HEK293 (cell line): ENCODE results near the gene SOX5.

ENCODE experiments used
- CTCF ChIP-seq: fragments of 450-650 bp; formaldehyde crosslinking; IDR thresholded peaks from 2 replicates; pipeline ENCODE4 v1.5.1; 2016; ENCODE audit warnings: missing biosample characterization, missing genetic modification characterization
- REST ChIP-seq: fragments of 450-650 bp; formaldehyde crosslinking; IDR thresholded peaks from 2 replicates; pipeline ENCODE4 v1.5.1; 2016; ENCODE audit warnings: missing biosample characterization, missing genetic modification characterization
- ZBTB11 ChIP-seq: fragments of 450-650 bp; formaldehyde crosslinking; conservative IDR thresholded peaks from 2 replicates; pipeline ENCODE4 v1.5.1; 2016; ENCODE audit warnings: low read depth, missing biosample characterization, missing genetic modification characterization
- ZFP41 ChIP-seq: fragments of 450-650 bp; formaldehyde crosslinking; IDR thresholded peaks from 2 replicates; pipeline ENCODE4 v1.5.1; 2016; ENCODE audit warnings: missing biosample characterization, missing genetic modification characterization, borderline replicate concordance
- ZFP69B ChIP-seq: fragments of 450-650 bp; formaldehyde crosslinking; IDR thresholded peaks from 2 replicates; pipeline ENCODE4 v1.5.1; 2016; ENCODE audit warnings: missing biosample characterization, missing genetic modification characterization
- ZNF121 ChIP-seq: fragments of 450-650 bp; formaldehyde crosslinking; IDR thresholded peaks from 2 replicates; pipeline ENCODE4 v1.5.1; 2016; ENCODE audit warnings: missing biosample characterization, missing genetic modification characterization
- ZNF132 ChIP-seq: fragments of 450-650 bp; formaldehyde crosslinking; IDR thresholded peaks from 2 replicates; pipeline ENCODE4 v1.5.1; 2017; ENCODE audit warnings: missing biosample characterization, missing genetic modification characterization, borderline replicate concordance
- ZNF639 ChIP-seq: fragments of 450-650 bp; formaldehyde crosslinking; IDR thresholded peaks from 2 replicates; pipeline ENCODE4 v1.5.1; 2016; ENCODE audit warnings: missing biosample characterization, missing genetic modification characterization

GRCh38 chr12:23540572-23540971 lies 408.9 kb downstream of the SOX5 start:
- TF ChIP-seq ZNF639 (tag by site-specific recombination) (no peak), ZNF121 (no peak), ZNF132 (tag by site-specific recombination) (no peak), ZFP69B (no peak), ZFP41 (no peak), CTCF (tag by site-specific recombination) (no peak), REST (tag by site-specific recombination) (no peak), ZBTB11 (tag by site-specific recombination) (no peak)
